GM19438 (cell line): ENCODE data around the gene STK32C.
"Not testable (repeated sequence)": the region's sequence is repeated elsewhere in the genome, so short reads cannot be mapped to it uniquely, and the experiment has no call there.

Source experiments
- ATAC-seq: cut with Tn5 transposase; IDR thresholded peaks from one replicate; pipeline ENCODE4 v1.9.1; 2021; ENCODE audit warnings: low read depth; ENCODE audit not compliant: unreplicated experiment

STK32C gene

DNA sequence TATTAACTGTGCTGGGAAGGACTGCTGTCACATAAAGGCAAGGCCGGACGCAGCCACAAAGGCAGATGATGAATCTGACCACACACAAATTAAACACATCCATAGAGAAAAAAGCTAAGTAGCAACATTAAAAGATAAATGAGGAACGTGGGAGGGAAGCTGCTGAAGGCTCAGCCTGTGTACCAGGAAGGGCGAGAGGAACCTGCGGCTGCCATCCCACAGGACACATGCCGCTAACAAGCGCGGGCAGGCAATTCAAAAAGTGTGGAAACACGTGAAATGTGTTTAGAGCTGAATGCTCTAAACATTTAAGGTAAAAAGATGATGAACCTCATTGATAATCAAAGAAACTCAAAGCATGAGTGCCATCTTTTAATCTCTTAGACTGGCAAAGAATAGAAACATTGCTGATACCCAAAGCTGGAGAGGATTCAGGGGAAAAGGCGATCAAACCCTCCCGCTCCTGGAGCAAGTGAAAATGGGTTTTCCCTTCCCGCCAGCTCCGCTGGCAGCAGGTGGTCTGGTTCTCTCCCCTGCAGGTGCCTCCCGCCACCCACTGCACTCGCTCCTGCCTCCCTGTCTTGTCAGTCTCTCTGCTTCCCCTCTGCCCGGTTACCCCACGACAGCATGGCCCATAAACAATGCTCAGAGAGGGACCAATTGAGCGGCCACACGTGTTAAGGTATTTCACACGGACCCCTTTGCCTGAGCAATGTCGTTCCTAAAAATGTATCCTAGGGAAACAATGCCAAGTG is 4.2 kb downstream of the STK32C start:
- no peak for ATAC-seq

DNA sequence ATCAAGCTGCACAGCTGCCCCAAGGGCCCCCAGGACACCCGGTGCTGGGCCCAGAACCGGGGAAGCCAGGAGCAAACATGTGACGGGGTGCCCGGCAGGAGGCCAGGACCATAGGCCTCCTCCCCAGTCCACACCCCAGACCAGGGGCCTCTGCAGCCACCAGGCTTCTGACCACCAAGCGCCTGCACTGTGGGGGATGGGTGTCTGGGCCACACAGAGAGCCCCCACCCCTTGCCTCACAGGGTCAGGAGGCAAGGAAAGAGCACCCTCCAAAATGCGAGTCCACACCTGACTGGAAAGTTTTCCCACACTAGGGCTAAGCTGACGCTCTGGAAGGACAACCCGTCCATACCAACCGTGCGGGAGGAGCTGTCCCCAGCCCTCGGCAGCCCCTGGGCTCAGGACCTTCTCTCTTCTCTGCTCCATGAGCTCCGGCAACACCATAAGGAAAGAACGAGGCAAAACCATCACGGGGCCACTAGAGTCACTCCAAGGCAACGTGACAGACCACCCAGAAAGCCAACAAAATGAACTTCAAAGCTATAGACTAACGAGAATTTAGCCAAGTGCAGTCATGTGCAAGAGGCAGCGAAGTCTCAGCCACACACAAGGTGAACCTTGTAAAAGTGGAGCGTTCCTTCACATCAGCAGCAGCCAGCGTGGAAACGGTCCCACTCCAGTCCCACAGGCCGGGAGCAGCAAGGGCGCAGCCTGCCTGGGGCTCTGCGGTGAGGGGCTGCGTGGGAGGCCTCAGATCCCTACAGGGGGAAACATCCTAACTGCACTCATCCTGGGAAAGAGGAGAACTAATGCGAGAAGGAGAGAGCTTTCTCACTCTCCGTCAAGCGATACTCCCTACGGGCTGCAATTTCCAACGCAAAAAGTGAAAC is 5.1 kb downstream of the STK32C start:
- no peak for ATAC-seq

DNA sequence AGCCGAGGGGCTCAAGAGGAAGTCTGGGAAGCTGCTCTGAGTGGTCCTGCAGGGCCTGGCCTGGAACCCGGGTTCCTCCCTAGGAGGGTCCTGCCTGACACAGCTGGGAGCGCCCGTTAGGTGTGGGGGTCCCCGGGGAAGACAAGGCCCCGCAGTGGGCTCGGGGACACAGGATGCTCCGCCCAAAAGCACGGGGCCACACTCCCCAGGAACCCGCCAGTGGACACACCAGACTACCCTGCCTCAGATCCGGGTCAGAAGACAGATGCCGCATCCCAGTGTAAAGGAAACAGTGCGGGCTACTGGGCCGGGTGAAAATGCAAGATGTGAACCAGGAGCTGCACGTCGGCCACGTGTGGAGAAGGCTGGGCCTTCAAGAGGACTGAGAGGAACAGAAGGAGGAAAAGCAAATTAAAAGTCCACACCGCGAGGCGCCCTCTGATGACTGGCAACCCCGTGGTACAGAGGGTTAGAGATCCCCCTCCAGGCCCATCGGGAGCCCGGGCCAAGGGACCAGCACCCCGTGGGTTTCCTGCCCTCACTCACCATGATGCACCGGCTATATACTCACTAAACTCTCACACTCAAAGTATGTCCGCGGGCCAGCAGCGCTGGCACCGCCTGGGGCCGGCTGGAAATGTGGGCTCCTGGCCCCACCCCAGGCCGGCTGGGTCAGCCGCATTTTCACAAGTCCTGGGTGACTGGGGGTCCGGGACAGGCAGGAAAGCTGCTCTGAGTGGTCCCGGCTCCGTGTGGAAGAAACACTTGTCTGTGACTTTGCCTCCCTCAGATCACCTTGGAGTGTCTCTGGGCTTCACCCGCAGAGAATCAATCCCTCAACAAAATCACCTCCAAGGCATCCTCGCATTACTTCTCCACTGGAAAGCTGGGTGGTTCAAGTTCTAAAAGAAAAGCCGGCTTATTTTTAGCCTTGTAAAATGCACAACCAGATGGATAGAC is 6.1 kb downstream of the STK32C start:
- ATAC-seq = no peak

DNA sequence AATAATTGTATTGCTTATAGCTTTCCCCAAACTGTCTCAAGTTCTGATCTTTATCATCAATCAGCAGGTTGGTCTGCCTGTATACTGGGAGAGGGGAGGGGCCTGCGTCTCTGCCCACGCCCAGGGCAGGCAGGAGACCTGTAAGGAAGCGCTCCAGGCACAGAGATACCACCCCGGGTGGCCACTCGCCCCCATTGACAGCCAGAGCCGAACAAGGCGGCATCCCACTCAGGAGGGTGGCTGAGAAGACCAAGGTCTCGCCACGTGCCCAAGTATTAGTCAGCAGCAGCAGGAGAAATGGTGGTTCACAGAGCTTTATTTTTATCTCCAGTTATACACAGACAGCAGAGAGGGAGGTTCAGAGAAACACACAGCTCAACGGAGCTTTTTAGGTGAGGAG is 7.2 kb downstream of the STK32C start:
- no peak for ATAC-seq

DNA sequence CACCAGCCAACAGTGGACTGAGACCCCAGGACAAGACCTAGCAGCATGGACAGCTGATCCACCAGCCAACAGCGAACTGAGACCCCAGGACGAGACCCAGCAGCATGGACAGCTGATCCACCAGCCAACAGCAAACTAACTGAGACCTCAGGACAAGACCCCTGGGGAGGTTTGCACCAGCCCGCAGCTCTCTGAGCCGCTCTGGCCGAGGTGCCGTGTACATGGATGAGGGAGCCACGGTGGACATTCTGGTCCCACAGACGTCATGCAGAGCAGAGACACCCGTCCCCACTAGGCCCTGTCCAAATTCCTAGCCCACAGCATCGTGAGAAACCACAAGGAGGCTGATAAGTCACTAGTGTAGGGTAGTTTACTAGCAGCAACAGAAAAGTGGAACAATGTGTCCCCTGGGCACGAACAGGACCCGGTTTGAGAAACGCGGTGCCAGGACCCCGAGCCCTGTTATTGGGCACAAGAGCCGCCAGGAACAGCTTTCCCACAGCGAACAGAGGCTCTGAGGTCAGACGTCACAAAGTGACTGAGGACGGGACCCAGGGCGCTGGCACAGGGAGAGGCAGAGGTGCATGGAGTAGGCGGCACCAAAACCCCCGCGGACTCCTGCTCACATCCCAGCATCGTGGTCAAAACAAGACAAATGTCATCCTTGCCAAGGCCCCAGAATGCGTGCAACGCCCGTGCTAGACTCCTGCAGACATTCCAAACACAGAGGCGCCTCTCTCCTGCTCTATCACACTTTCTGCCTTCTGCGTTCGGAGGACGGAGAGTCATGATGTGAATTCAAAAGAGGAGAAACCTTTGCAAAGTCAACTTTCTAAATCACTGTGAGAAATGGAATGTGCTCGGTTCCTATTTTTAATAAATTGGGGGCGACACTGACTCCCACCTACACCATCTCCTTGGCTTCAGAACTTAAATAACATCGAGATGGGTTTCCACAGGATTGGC is 8.1 kb downstream of the STK32C start:
- ATAC-seq = no peak

DNA sequence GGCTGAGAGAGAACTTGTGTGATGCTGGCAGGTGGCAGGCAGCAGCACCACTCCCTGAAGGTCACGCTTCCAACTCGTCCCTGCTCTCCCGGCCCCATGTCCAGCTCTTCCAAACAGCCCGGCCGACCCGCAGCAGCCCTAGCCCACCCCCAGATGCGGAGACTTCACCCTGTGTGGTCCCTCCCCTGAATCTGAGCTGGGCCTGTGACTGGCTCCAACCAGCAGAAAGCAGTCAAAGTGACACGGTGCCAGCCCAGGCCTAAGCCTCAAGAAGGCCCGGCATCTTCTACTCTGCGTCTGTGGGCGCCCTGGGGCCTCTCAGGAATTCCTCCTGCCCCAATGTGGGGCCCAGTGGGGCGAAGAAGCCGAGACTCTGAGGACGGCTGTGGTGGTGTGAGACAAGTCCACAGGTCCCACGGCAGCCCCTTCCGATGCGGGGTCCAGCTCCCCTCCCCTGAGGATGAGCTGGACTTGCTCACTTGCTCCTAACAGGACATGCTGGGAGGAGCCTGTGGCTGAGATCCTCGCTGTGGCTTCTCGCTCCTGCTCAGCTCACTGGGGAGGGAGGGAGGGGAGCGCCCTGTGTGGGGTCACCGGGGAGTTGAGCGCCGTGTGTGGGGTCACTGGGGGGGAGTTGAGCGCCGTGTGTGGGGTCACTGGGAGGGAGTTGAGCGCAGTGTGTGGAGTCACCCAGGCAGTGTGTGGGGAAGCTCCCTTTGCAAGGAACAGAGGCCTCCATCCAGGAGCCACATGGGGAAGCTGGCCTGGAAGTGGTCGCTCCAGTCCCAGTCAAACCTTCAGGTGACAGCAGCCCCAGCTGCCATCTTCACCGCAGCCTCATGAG is 9.5 kb downstream of the STK32C start:
- no peak for ATAC-seq

DNA sequence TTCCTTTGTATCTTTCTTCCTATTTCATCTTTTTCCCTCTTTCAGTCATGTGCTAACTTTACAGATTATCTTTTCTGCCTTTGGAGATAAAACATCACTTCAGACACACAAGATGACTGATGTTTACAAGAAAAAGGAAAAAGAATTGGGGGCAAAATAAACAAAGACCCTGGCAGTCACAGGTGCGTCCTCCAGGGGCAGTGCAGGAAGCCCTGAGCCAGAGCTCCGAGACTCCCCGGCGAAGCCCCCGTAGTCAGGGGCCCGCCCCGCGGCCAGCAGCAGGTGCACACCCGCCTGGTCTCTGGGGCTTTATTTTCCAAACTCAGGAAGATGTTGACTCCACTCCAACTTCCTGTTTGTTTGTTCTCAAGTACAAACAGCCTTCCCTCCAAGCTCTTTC is 10.2 kb downstream of the STK32C start:
- no peak for ATAC-seq

DNA sequence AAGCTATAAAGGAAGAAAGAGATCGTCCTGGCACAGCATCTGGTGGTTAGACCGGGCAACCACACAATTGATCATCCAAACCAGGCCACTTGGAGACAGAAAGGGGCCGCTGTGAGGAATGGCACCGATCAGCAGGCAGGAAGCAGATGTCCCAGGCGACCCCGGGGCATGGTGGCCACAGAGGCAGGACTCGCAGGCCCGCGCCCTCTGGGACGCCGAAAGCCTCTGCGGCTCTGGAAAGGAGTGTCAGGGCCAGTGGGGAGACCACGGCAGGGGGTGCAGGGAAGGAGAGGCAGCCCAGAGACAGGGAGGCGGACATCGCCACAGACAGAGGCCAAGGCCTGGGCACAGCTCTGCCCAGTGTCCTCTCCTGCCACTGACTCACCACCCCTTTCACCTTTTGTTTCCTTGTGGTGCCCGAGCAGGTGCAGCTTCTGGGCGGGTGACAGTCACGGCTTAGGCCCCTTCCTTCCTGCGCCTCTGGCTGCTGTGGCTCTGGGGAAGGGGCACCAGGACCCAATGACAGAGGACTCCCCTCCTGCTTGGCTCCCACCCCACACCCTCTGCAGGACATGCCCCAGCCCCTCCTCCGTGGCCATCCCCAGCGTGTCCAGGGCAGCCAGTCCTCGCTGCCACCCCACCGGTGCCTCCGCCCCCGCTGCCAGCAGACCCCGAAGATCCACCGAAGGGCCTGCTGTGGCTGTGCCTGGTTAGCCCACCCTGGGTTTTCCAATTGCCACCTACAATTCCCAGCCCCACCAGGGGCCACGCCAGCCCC is 10.9 kb downstream of the STK32C start:
- no peak for ATAC-seq

DNA sequence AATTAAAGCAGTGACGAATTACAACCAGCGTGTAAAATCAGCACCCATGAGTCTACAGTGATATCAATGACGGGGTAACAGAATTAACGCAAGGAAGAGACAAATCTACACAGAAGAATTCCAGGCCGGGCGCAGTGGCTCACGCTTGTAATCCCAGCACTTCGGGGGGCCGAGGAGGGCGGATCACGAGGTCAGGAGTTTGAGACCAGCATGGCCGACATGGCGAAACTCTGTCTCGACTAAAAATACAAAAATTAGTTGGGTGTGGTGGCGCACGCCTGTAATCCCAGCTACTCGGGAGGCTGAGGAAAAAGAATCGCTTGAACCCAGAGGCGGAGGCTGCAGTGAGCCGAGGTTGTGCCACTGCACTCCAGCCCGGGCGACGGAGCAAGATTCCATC is 12.3 kb downstream of the STK32C start:
- ATAC-seq = not testable (repeated sequence)

DNA sequence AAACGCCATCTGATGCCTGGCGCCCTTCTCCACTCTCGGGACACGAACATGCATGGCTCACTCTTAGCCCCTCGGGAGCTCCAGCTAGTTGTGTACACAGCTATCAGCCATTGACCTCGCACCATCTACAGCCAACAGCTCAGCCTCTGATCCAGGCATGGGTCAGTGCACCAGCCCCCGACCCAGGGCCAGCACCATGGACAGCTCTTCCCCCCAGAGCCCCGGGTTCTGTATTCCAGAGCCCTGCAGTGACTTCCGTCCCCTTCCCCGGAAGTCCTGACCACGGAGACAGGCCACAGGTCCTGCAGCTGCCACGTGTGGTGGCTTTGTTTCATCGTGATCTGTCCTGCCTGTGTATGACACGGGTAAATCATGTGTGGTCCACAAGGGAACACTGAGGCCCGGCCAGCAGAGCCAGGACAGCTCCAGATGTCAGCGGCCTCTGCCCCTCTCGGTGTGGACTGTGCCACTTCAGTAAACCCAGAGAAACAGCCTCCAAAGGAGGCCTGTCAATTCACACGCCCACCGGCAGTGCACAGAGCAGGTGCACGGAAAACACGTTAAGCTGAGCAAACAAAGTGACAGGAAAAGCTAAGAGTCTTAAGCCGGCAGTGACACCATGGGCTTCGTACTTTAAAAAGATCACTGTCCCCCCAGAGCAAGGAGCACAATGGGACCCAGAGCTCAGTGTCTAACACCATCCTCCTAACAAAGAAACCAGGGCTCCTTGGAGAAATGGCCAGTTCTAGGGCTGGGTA is 13.0 kb downstream of the STK32C start:
- no peak for ATAC-seq

DNA sequence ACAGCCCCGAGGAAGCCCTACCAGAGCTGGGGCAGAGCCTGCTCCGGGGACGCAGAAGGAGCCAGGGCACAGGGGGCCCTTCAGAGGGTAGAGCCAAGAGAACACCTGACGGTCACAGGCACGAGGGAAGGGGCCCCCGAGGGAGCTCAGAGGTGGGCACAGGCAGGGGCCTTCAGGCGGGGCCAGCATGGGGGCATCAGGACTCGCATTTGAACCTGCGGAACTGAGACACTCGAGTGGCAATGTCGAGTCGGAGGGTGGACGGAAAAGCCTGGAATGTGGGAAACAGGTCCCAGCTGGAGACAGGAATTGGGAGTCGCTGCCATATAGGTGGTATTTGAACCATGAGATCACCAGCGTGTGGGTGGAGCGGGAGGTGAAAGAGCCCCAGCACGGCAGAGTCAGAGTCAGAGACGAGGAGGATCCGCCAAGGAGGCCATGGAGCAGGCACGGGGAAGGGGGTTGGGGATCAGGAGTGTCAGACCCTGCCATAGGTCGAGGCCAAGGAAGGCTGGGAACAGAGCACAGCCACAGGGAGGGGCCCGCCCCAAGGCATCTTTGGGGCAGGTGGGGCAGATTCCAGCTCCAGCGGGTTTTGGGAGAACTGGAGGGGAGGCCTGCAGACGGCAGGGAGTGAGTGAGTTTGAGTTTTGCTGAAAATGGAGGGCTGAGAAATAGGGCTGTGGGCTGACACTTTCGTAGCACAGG is 13.8 kb downstream of the STK32C start:
- no peak for ATAC-seq

DNA sequence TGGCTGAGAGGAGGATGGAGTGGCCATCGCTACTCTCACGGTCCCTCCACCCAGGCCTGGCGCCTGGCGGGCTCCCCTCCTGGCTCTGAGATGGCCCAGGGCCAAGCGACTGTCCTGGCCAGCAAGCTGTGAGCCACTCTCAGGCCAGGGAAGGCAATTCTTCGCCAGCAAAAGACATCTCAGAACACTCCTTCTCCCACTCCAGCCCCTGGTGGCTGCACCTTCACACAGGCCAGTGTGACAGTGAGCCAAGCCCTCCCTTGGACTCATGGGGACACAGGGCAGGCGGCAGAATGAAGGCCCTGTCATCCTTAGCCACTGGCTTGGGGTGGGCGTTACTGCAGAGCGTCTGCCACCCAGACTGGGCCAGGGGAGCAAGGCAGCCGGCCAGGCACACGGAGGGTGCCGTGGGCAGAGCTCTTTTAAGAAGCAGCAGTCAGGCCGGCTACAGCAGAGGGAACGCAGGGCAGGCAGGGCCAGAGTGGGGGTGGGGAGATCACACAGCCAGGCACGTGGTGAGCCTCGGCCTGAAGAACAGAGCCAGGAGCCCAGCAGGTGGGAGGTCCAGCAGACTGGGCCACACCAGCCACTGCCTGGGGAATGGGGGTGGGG is 14.4 kb downstream of the STK32C start:
- no peak for ATAC-seq

DNA sequence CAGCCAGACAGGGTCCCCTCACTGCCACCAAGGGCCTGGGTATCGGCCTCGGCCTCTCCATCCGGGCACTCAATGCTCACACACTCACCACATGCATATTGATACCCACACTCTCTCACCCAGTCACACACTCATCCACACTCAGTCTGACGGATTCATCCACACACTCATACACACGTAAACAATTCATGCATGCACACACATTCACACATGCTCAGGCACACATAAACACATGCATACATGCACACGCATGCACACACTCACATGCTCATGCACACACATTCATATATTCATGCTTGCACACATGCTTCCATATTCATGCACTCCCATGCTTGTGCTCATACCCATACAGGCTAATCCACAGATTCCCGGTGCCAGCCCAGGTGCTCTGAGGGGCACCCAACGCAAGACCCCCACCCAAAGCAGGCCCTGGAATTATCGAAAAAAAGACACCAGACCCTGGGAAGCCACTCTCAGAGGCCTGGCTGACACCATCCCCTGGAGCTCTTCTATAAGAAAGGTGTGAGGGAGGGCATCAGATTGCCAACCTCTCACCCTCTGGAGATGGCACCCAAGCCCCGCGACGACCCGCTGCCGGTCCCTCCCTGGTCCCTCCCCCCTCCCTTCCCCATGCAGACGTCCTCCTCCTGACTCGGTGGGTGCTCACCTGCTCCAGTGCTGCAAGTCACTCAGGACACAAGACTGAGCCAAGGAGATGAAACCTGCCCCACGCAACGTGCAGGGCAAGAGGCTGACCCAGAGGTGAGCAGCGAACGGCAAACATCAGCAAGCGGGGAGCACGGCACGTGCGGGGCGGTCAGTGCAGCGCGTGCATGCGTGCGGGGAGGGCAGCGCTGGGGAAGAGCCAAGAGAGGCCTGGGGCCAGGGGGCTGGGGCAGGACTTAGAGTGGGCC is 15.2 kb downstream of the STK32C start:
- no peak for ATAC-seq

DNA sequence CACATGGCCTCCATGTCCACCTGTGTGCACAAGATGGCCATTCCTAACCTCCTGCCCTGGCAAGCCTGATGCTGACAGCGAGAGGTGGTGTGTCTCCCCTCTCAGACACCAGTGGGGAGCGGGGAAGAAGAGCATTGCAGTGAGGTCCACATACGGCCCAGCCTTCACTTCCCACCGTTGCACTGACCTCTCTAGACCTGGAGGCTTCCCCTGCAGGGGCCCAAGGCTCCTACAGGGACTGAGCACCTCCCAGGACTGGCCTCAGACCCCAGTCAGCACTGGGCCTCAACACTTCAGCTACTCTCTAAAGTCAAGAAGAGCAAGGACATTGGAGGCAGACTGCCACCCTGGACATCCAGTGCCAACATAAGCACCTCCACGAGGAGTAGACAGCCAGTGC is 15.9 kb downstream of the STK32C start:
- no peak for ATAC-seq

DNA sequence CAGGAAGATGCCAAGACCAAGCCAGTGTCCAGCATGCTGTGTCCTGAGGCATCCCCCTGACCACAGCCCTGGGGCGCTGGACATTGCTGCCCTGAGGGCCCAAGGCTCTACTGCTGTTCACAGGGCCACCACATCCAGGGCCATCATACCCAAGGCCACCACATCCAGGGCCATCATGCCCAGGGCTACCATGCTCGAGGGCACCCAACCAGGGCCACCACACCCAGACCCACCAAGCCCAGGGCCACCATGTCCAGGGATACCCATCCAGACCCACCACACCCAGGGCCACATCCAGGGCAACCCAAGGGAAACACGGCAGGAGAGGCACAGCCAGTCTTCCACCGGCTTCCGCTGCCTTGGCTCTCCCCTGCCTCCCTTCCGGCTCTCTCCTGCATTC is 17.1 kb downstream of the STK32C start:
- ATAC-seq = no peak
